ENCODE measurements around the gene NDUFS8. TPM values are rescaled to one million over a fixed set of nuclear protein-coding genes. Genes with fewer than 3 reads are reported as not detected.
"Not testable (repeated sequence)": the region's sequence is repeated elsewhere in the genome, so short reads cannot be mapped to it uniquely, and the experiment has no call there.

The NDUFS8 gene
- total RNA-seq, 4 donors from 2014 or later = 136 to 206 (median 159) TPM

DNA sequence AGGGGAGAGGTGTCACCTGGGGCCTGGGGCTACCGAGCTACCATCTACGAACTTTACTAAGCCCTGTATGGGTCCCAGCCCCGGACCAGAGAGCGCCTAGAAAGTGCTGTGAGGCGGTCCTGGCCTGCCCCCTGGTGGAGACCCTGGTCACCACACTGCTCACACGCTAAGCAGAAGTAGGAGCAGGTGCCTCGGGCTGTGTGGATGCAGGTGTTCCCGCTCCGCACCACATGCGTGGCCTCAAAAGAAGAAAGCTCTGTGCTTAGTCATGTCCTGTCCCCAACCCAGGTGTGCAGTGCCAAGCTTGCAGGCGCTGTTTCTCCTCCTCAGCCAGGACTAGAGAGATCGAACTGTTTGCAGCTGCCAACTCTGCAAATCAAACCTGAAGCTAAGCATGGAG, 36.7 kb upstream of the NDUFS8 start:
- peak in 1 of 3 donors; percentile 49 for TF ChIP-seq CTCF (IDR thresholded peaks at IDR 0.05)
- WGBS, 2 donors = 29 to 34% methylated on average over 9 to 10 of the region's 12 CpGs
- H3K4me3 ChIP-seq (ENCODE audit: low read depth, poor library complexity, severe bottlenecking); intact Hi-C loops (cut with DNase I; ENCODE audit: low total_unique reads): not testable (repeated sequence)
- DNase-seq (ENCODE audit: low spot score in 2 of 2) = peak in 1 of 2 donors; percentile 88

GRCh38 chr11:67994387-67994786, 36.1 kb upstream of the NDUFS8 start:
- intact Hi-C loops (cut with DNase I; ENCODE audit: low total_unique reads); H3K4me3 ChIP-seq (ENCODE audit: low read depth, poor library complexity, severe bottlenecking): not testable (repeated sequence)
- peak in 1 of 2 donors; percentile 79 for DNase-seq (ENCODE audit: low spot score in 2 of 2)
- WGBS, 2 donors = 83 to 87% methylated on average over 5 of the region's 5 CpGs

- 93 to 100% methylated on average over 3 of the region's 3 CpGs for WGBS, 2 donors
- DNase-seq (ENCODE audit: low spot score in 2 of 2); H3K4me3 ChIP-seq (ENCODE audit: low read depth, poor library complexity, severe bottlenecking); intact Hi-C loops (cut with DNase I; ENCODE audit: low total_unique reads): not testable (repeated sequence)
These were observed 35.4 kb upstream of the NDUFS8 start for GRCh38 chr11:67995129-67995528.

- DNase-seq (ENCODE audit: low spot score in 2 of 2); intact Hi-C loops (cut with DNase I; ENCODE audit: low total_unique reads); H3K4me3 ChIP-seq (ENCODE audit: low read depth, poor library complexity, severe bottlenecking): not testable (repeated sequence)
- 66% methylated on average over 7 of the region's 14 CpGs; no CpG with 5 or more reads in 1 of the 2 donors for WGBS, 2 donors
These were observed 34.9 kb upstream of the NDUFS8 start for GRCh38 chr11:67995579-67995978.

GRCh38 chr11:67996051-67996450, 34.4 kb upstream of the NDUFS8 start:
- intact Hi-C loops (cut with DNase I; ENCODE audit: low total_unique reads) = no loop called here
- no peak for TF ChIP-seq CTCF (IDR thresholded peaks at IDR 0.05)
- TF ChIP-seq POLR2A (IDR thresholded peaks at IDR 0.05) = no peak
- no peak for DNase-seq (ENCODE audit: low spot score in 2 of 2)
- WGBS, 2 donors = 88 to 96% methylated on average over 8 to 13 of the region's 13 CpGs
- H3K4me3 ChIP-seq (ENCODE audit: low read depth, poor library complexity, severe bottlenecking) = no peak overlapping the region

DNA sequence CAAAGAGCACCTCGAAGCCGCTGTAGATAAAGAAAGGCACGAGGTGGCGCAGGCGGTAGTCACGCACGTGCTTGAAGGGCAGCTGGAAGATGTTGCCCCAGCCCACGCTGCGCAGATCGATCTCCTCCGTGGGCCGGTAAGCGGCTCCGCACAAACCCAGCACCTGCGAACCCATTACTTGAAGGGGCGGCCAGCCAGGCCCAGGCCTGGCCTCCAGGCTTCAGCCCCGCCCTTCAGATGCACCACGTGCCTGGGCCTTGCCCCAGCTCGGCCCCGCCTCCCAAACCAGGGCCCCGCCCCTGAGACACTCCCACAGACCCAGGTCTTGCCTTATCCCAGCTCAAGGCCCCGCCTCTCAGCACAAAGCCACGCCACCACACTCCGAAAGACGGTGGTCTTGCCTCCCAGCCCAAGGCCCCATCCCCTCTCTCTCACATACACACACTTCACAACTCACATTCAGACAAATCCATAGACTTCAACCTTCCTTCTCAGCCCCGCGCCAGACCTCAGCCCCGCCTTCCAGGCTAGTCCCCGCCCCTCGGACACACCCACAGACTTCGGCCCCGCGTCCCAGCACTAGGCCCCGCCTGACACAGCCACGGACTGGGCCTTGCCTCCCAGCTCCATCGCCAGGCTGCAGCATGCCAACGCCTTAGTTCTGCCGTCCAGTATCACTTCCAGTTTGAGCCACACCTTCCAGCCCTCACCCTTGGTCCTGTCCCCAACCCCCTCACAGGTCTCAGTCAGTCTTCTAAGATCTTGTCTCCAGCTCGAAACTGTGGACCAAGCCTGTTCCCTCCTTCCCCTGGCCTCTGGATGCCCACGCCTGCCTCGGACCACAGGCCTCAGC, 33.6 kb upstream of the NDUFS8 start:
- 64 to 68% methylated on average over 40 to 41 of the region's 41 CpGs for WGBS, 2 donors
- intact Hi-C loops (cut with DNase I; ENCODE audit: low total_unique reads) = no loop called here
- no peak overlapping the region for H3K4me3 ChIP-seq (ENCODE audit: low read depth, poor library complexity, severe bottlenecking)
- TF ChIP-seq POLR2A (IDR thresholded peaks at IDR 0.05) = no peak
- no peak for TF ChIP-seq CTCF (IDR thresholded peaks at IDR 0.05)
- DNase-seq (ENCODE audit: low spot score in 2 of 2) = peak; percentile 39 to 88

GRCh38 chr11:67997475-67997921, 33.0 kb upstream of the NDUFS8 start:
- 92 to 93% methylated on average over 29 of the region's 29 CpGs for WGBS, 2 donors
- intact Hi-C loops (cut with DNase I; ENCODE audit: low total_unique reads) = no loop called here
- H3K4me3 ChIP-seq (ENCODE audit: low read depth, poor library complexity, severe bottlenecking) = no peak overlapping the region
- DNase-seq (ENCODE audit: low spot score in 2 of 2) = peak in 1 of 2 donors; percentile 81
- TF ChIP-seq POLR2A (IDR thresholded peaks at IDR 0.05) (no peak), CTCF (IDR thresholded peaks at IDR 0.05) (no peak)
